HCT116 (cell line): ENCODE data around the gene ATG16L1. TPM values are rescaled to one million over a fixed set of nuclear protein-coding genes. Genes with fewer than 3 reads are reported as not detected.

ENCODE experiments used
- ATAC-seq: fragments of 200-7000 bp; cut with Tn5 transposase; 2 replicates; pipeline ENCODE4 v1.9.1; 2020; ENCODE audit warnings: mild to moderate bottlenecking, moderate library complexity
- BruUV-seq: library from RNA; stranded (reverse); fragments of 400-500 nt; replicated peaks from 2 replicates; lab custom pipeline; 2021; lab: Mats Ljungman, UMichigan
- CTCF ChIA-PET: fragments of 300-600 bp; sonication (Branson Sonifier 250); formaldehyde crosslinking; loops from one replicate; lab custom pipeline; 2021; ENCODE audit warnings: antibody characterized with exemption; lab: Charles Lee
- POLR2A ChIA-PET: fragments of 300-600, 350-600 bp; sonication (Branson Sonifier 250); formaldehyde crosslinking; loops from one replicate; lab custom pipeline; 2021; ENCODE audit warnings: antibody characterized with exemption; lab: Charles Lee
- RAD21 ChIA-PET, 2 experiments: fragments of 300-600 bp; sonication (Branson Sonifier 250); formaldehyde crosslinking; loops; one replicate each; lab custom pipeline; 2023; ENCODE audit warnings: low total read pairs in 2 of 2; ENCODE audit not compliant: uncharacterized antibody in 2 of 2, unreplicated experiment in 2 of 2, low non-redundant PET in 1 of 2; lab: Charles Lee
- DNase-seq: peaks from one replicate; pipeline ENCODE4 v3.0.0-alpha.2; 2010; ENCODE audit warnings: low read depth, low spot score
- H2AFZ ChIP-seq: fragments of 200-600 bp; shearing (Covaris generic), sonication (generic); 2 replicates; pipeline ENCODE4 v1.6.1; 2017; ENCODE audit warnings: low read depth, mixed run types, mixed read lengths, antibody characterized with exemption, low read length; ENCODE audit not compliant: poor library complexity, severe bottlenecking
- H3K27ac ChIP-seq: 2 replicates; pipeline ENCODE4 v1.5.1; 2012; ENCODE audit warnings: low read depth, low read length
- H3K27me3 ChIP-seq: fragments of 200-600 bp; sonication (generic); 2 replicates; pipeline ENCODE4 v1.6.1; 2016; ENCODE audit warnings: mixed run types, low read length, mixed read lengths; ENCODE audit not compliant: insufficient read depth
- H3K36me3 ChIP-seq, 2 experiments: fragments of 200-500 bp in 1 of 2; fragments of 200-600 bp in 1 of 2; sonication (Bioruptor generic) in 1 of 2; sonication (generic) in 1 of 2; 2 replicates each; pipeline versions ENCODE4 v1.5.1 to v1.6.1; 2014 to 2016; ENCODE audit warnings: low read length in 2 of 2, inconsistent platforms in 1 of 2, mixed read lengths in 1 of 2, mixed run types in 1 of 2; ENCODE audit not compliant: insufficient read depth in 2 of 2, control insufficient read depth in 1 of 2
- H3K4me1 ChIP-seq, 2 experiments: fragments of 200-600 bp in 1 of 2; sonication (generic) in 1 of 2; 2 replicates each; pipeline versions ENCODE4 v1.5.1 to v1.6.1; 2012 to 2017; ENCODE audit warnings: low read length in 2 of 2, inconsistent platforms in 1 of 2, mild to moderate bottlenecking in 1 of 2, mixed read lengths in 1 of 2, mixed run types in 1 of 2, moderate library complexity in 1 of 2; ENCODE audit not compliant: insufficient read depth in 2 of 2, control insufficient read depth in 1 of 2
- H3K4me2 ChIP-seq: fragments of 200-600 bp; sonication (generic); 2 replicates; pipeline ENCODE4 v1.6.1; 2017; ENCODE audit warnings: mixed run types, low read length, mixed read lengths
- H3K4me3 ChIP-seq, 2 experiments: fragments of 200-600 bp in 1 of 2; sonication (generic) in 1 of 2; replicated peaks in 1 of 2; 2 replicates each; pipeline ENCODE4 v1.5.1; 2011 to 2016; ENCODE audit warnings: low read length in 2 of 2, control low read depth in 1 of 2, low read depth in 1 of 2, mild to moderate bottlenecking in 1 of 2, mixed read lengths in 1 of 2, mixed run types in 1 of 2
- H3K79me2 ChIP-seq: fragments of 200-600 bp; sonication (generic); 2 replicates; pipeline ENCODE4 v1.6.1; 2017; ENCODE audit warnings: mild to moderate bottlenecking, mixed run types, low read length, moderate library complexity, mixed read lengths; ENCODE audit not compliant: insufficient read depth
- H3K9ac ChIP-seq: fragments of 200-600 bp; sonication (generic); 2 replicates; pipeline ENCODE4 v1.6.1; 2016; ENCODE audit warnings: low read length, mixed read lengths
- H3K9me2 ChIP-seq: fragments of 200-600 bp; sonication (generic), shearing (Covaris generic); 2 replicates; pipeline ENCODE4 v1.6.1; 2017; ENCODE audit warnings: mixed run types, mild to moderate bottlenecking, moderate library complexity; ENCODE audit not compliant: insufficient read depth
- H3K9me3 ChIP-seq, 2 experiments: fragments of 200-500 bp in 1 of 2; fragments of 200-600 bp in 1 of 2; sonication (Bioruptor generic) in 1 of 2; sonication (generic) in 1 of 2; 2 replicates each; pipeline ENCODE4 v1.6.1; 2014 to 2017; ENCODE audit warnings: low read length in 2 of 2, mixed read lengths in 2 of 2, inconsistent platforms in 1 of 2, low read depth in 1 of 2, mild to moderate bottlenecking in 1 of 2, mixed run types in 1 of 2, moderate library complexity in 1 of 2; ENCODE audit not compliant: control insufficient read depth in 1 of 2, insufficient read depth in 1 of 2
- H4K20me1 ChIP-seq: fragments of 200-600 bp; sonication (generic), shearing (Covaris generic); 2 replicates; pipeline ENCODE4 v1.6.1; 2017; ENCODE audit warnings: mixed run types, mild to moderate bottlenecking, moderate library complexity; ENCODE audit not compliant: insufficient read depth
- ATF3 ChIP-seq: IDR thresholded peaks from 2 replicates; pipeline ENCODE4 v1.6.1; 2012
- CEBPB ChIP-seq: IDR thresholded peaks from 2 replicates; pipeline ENCODE4 v1.6.1; 2012; ENCODE audit warnings: low read depth
- EGR1 ChIP-seq: IDR thresholded peaks from 2 replicates; pipeline ENCODE4 v1.6.1; 2012; ENCODE audit warnings: low read depth
- EZH2phosphoT487 ChIP-seq: fragments of 200-600 bp; IDR thresholded peaks from 2 replicates; pipeline ENCODE4 v1.6.1; 2018; ENCODE audit warnings: antibody characterized with exemption, borderline replicate concordance
- MAX ChIP-seq: IDR thresholded peaks from 2 replicates; pipeline ENCODE4 v1.6.1; 2012
- POLR2A ChIP-seq: IDR thresholded peaks from 2 replicates; pipeline ENCODE4 v1.7.0; 2011; ENCODE audit warnings: borderline replicate concordance; ENCODE audit not compliant: insufficient read depth, insufficient read length; ENCODE audit errors: extremely low read depth
- POLR2AphosphoS5 ChIP-seq: IDR thresholded peaks from 2 replicates; pipeline ENCODE4 v1.6.1; 2011; ENCODE audit warnings: mild to moderate bottlenecking, low read depth, low read length, moderate library complexity
- TCF7L2 ChIP-seq: IDR thresholded peaks from 2 replicates; pipeline ENCODE4 v1.7.0; 2011; ENCODE audit warnings: borderline replicate concordance, inconsistent platforms; ENCODE audit not compliant: insufficient read depth, insufficient read length; ENCODE audit errors: extremely low read depth
- ZFX ChIP-seq: fragments of 450-650 bp; IDR thresholded peaks from 2 replicates; pipeline ENCODE4 v1.6.1; 2017
- intact Hi-C: fragments of 100-400 bp; cut with micrococcal nuclease; formaldehyde crosslinking; loops from 2 replicates; pipeline ENCODE4 v1.10.0; 2022
- total RNA-seq: library from RNA; stranded (reverse); gene quantifications from one replicate; pipeline ENCODE4 v1.2.1, GENCODE V29; 2021; ENCODE audit not compliant: unreplicated experiment

The ATG16L1 gene
- total RNA-seq, 1 experiment from 2014 or later = 43.4 TPM

GRCh38 chr2:233236820-233237589 is 14.5 kb upstream of the ATG16L1 start:
- Histone ChIP-seq H3K4me2 (no peak overlapping the region), H2AFZ (no peak overlapping the region), H3K9ac (no peak overlapping the region), H3K27me3 (no peaks in the 10 kb centered on the region), H3K9me2 (no peaks in the 10 kb centered on the region), H3K27ac (no peak overlapping the region), H3K9me3 (no peaks in the 10 kb centered on the region), H3K79me2 (no peaks in the 10 kb centered on the region), H3K4me1 (peaks cover 6 to 7% of the 10 kb centered on the region in 2 experiments; a peak in 3 of 4 replicates), H4K20me1 (no peaks in the 10 kb centered on the region), H3K36me3 (no peaks in the 10 kb centered on the region), H3K4me3 (no peak overlapping the region)
- DNase-seq (no peak), ATAC-seq (no peak)
- TF ChIP-seq TCF7L2 (no peak), EZH2phosphoT487 (no peak), ATF3 (no peak), MAX (no peak), CEBPB (no peak), ZFX (no peak), EGR1 (no peak), POLR2AphosphoS5 (no peak)
- intact Hi-C loops = no loop called here
- RAD21 ChIA-PET = no interaction called here
- POLR2A ChIA-PET = no interaction called here
- CTCF ChIA-PET = interaction anchor here (1.6 kb wide), 1 partner anchor 15 kb away, joined by 3 read pairs; the partner anchor contains the start of gene ATG16L1
- BruUV-seq = no TSS peak

- TF ChIP-seq POLR2A = no peak
- no peak overlapping the region for H3K27ac ChIP-seq
Observed at GRCh38 chr2:233240897-233241296, 10.6 kb upstream of the ATG16L1 start.

More at GRCh38 chr2:233240897-233241296, 10.6 kb upstream of the ATG16L1 start:
- Histone ChIP-seq H3K36me3 (no peaks in the 10 kb centered on the region), H3K4me3 (no peak overlapping the region), H3K4me1 (peaks cover 10 to 29% of the 10 kb centered on the region in 2 experiments; a peak in 3 of 4 replicates), H3K9ac (no peak overlapping the region), H3K79me2 (no peaks in the 10 kb centered on the region), H3K9me2 (no peaks in the 10 kb centered on the region), H2AFZ (no peak overlapping the region), H3K27me3 (no peaks in the 10 kb centered on the region), H3K4me2 (no peak overlapping the region), H4K20me1 (no peaks in the 10 kb centered on the region), H3K9me3 (no peaks in the 10 kb centered on the region)
- BruUV-seq = no TSS peak
- intact Hi-C loops = no loop called here
- no peak for ATAC-seq
- DNase-seq = no peak
- RAD21 ChIA-PET = no interaction called here
- POLR2A ChIA-PET = no interaction called here
- CTCF ChIA-PET = no interaction called here
